Measurements from ENCODE around the gene CRISP1.

Gene CRISP1

DNA sequence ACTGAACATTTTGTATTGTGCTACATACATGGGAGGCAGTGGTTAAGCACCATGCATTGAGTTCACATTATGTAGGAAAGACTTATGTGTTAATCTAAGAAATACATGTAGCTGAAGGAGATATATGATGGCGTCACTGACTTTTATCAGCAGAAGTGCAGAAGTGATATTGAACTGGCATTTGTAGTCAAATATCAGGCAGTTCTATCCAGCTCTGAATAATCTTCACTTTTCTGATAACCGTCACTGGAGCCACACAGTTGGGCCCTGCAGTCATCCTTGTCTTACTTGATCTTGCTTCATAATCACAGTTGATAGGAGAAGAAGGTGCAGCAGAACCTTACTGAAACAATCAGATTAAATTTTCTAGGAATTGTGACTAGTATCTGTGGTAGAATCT, 26.4 kb downstream of the CRISP1 start:
- Histone ChIP-seq H3K4me3 (ENCODE audit: low read depth, low read length) (no peak overlapping the region), H3K4me1 (ENCODE audit: control insufficient read depth, insufficient read depth, low read length) (peaks cover 5% of the 10 kb centered on the region; the same call in 1 of the 2 replicates), H3K27ac (ENCODE audit: low read depth, low read length) (no peak overlapping the region), H3K36me3 (ENCODE audit: control insufficient read depth, insufficient read depth, low read length) (no peaks in the 10 kb centered on the region), H3K27me3 (ENCODE audit: control insufficient read depth, insufficient read depth, low read length) (no peaks in the 10 kb centered on the region), H3K9ac (ENCODE audit: low read depth, low read length) (no peak overlapping the region), H3K9me3 (ENCODE audit: control insufficient read depth, insufficient read depth, low read length) (no peaks in the 10 kb centered on the region)

DNA sequence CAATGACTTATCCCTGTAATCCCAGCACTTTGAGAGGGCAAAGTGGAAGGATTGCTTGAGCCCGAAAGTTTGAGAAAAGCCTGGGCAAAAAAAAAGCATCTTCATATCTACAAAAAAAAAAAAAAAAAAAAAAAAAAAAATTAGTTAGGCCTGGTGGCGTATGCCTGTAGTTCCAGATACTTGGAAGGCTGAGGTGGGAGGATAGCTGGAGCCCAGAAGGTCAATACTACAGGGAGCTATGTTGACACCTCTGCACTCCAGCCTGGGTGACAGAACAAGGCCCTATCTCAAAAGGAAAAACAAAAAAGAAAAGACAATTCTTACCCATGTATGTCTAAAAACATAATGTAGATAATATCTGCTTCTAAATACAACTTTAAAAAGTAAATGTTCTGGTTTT, 27.2 kb downstream of the CRISP1 start:
- H3K36me3 ChIP-seq (ENCODE audit: control insufficient read depth, insufficient read depth, low read length) = no peaks in the 10 kb centered on the region
- H3K27me3 ChIP-seq (ENCODE audit: control insufficient read depth, insufficient read depth, low read length) = no peaks in the 10 kb centered on the region
- no peak overlapping the region for H3K4me3 ChIP-seq (ENCODE audit: low read depth, low read length)
- H3K4me1 ChIP-seq (ENCODE audit: control insufficient read depth, insufficient read depth, low read length) = peaks cover 10% of the 10 kb centered on the region
- H3K9me3 ChIP-seq (ENCODE audit: control insufficient read depth, insufficient read depth, low read length) = no peaks in the 10 kb centered on the region
- H3K9ac ChIP-seq (ENCODE audit: low read depth, low read length) = no peak overlapping the region
- H3K27ac ChIP-seq (ENCODE audit: low read depth, low read length) = no peak overlapping the region

GRCh38 chr6:49835140-49835539, 31.2 kb downstream of the CRISP1 start:
- Histone ChIP-seq H3K9me3 (ENCODE audit: control insufficient read depth, insufficient read depth, low read length) (no peaks in the 10 kb centered on the region), H3K9ac (ENCODE audit: low read depth, low read length) (no peak overlapping the region), H3K27me3 (ENCODE audit: control insufficient read depth, insufficient read depth, low read length) (no peaks in the 10 kb centered on the region), H3K27ac (ENCODE audit: low read depth, low read length) (no peak overlapping the region), H3K36me3 (ENCODE audit: control insufficient read depth, insufficient read depth, low read length) (no peaks in the 10 kb centered on the region), H3K4me1 (ENCODE audit: control insufficient read depth, insufficient read depth, low read length) (peaks cover 29% of the 10 kb centered on the region), H3K4me3 (ENCODE audit: low read depth, low read length) (no peak overlapping the region)

DNA sequence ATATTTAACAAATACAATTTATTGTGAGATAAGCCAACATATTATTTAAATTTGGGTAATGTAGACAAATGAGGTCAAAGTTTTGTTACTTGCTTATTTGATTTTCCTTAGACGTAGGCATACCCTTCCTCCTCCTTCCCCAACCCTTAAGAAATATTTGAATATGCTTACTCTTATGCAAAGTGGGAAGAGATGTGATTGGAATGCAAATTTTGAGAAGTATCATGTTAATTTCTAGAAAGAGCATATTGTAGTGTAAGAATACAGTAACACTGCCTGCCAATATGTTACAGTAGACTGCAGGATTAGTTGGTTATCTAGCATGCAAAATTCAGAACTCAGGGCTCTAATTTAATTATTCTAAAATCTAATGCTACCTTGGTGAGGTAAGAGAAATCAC, 32.9 kb downstream of the CRISP1 start:
- Histone ChIP-seq H3K9ac (ENCODE audit: low read depth, low read length) (no peak overlapping the region), H3K4me1 (ENCODE audit: control insufficient read depth, insufficient read depth, low read length) (peaks cover 29% of the 10 kb centered on the region), H3K36me3 (ENCODE audit: control insufficient read depth, insufficient read depth, low read length) (no peaks in the 10 kb centered on the region), H3K27me3 (ENCODE audit: control insufficient read depth, insufficient read depth, low read length) (no peaks in the 10 kb centered on the region), H3K27ac (ENCODE audit: low read depth, low read length) (no peak overlapping the region), H3K9me3 (ENCODE audit: control insufficient read depth, insufficient read depth, low read length) (no peaks in the 10 kb centered on the region), H3K4me3 (ENCODE audit: low read depth, low read length) (peak overlapping the region; percentile 19; the same call in 1 of the 2 replicates)

GRCh38 chr6:49826743-49827406, 39.5 kb downstream of the CRISP1 start:
- Histone ChIP-seq H3K27ac (ENCODE audit: low read depth, low read length) (no peak overlapping the region), H3K27me3 (ENCODE audit: control insufficient read depth, insufficient read depth, low read length) (no peaks in the 10 kb centered on the region), H3K36me3 (ENCODE audit: control insufficient read depth, insufficient read depth, low read length) (no peaks in the 10 kb centered on the region), H3K4me3 (ENCODE audit: low read depth, low read length) (no peak overlapping the region), H3K4me1 (ENCODE audit: control insufficient read depth, insufficient read depth, low read length) (no peaks in the 10 kb centered on the region), H3K9me3 (ENCODE audit: control insufficient read depth, insufficient read depth, low read length) (no peaks in the 10 kb centered on the region), H3K9ac (ENCODE audit: low read depth, low read length) (no peak overlapping the region)

DNA sequence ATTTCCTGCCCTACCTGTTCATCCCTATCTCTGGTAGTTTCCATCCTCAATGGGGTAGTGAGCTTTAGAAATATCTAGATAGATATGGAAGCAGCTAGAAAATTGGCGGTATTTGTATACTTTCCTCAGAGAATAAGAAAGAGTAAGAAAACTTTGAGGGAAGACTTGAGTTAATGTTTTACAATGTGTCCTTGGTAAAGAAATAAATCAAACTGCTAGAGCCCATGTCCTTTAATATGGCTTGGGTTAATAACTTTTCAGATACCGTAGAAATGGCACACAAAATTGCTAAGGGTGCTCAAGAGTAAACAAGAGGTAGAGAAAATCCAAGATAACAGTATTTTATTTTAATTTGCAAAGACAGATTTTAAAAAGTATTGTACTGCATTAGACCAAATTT, 51.2 kb downstream of the CRISP1 start:
- H3K36me3 ChIP-seq (ENCODE audit: control insufficient read depth, insufficient read depth, low read length) = no peaks in the 10 kb centered on the region
- H3K9ac ChIP-seq (ENCODE audit: low read depth, low read length) = no peak overlapping the region
- H3K27me3 ChIP-seq (ENCODE audit: control insufficient read depth, insufficient read depth, low read length) = no peaks in the 10 kb centered on the region
- H3K4me1 ChIP-seq (ENCODE audit: control insufficient read depth, insufficient read depth, low read length) = no peaks in the 10 kb centered on the region
- no peaks in the 10 kb centered on the region for H3K9me3 ChIP-seq (ENCODE audit: control insufficient read depth, insufficient read depth, low read length)
- no peak overlapping the region for H3K4me3 ChIP-seq (ENCODE audit: low read depth, low read length)
- H3K27ac ChIP-seq (ENCODE audit: low read depth, low read length) = no peak overlapping the region

DNA sequence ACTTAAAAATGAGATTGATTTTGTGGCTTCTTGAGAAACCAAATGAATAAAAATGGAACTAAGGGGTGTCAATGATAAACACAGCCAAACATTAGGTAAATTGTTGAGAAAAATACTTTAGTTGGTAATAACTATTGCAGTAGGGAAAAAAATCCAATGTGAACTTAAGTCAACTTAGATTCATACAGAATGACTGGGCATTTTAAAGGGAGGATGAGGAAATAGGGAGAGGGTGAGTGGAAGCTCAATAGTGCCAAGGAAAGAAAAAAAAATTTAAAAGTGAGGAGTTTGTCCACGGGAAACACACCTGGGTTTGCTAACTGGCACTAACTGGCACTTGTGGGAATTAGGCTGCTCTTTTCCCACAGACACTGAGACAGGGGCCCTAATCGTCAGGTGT, 53.1 kb downstream of the CRISP1 start:
- no peaks in the 10 kb centered on the region for H3K36me3 ChIP-seq (ENCODE audit: control insufficient read depth, insufficient read depth, low read length)

DNA sequence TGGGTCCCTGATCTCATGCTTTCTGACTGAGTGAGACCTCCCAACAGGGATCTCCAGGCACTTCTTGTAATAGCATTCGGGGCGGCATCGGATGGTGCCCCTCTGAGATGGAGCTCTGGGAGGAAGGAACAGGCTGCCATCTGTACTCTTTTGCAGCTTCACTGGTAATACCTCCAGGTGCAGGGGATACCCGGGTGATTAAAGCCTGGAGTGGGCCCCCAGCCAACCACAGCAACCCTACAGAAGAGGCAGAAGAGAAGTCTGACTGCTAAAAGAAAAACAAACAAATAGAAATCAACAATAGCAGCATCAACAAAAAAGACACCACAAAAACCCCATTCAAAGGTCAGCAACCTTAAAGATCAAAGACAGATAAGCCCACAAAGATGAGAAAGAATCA, 60.2 kb downstream of the CRISP1 start:
- H3K9me3 ChIP-seq (ENCODE audit: control insufficient read depth, insufficient read depth, low read length) = no peaks in the 10 kb centered on the region
- no peak overlapping the region for H3K27ac ChIP-seq (ENCODE audit: low read depth, low read length)
- no peaks in the 10 kb centered on the region for H3K36me3 ChIP-seq (ENCODE audit: control insufficient read depth, insufficient read depth, low read length)
- no peak overlapping the region for H3K9ac ChIP-seq (ENCODE audit: low read depth, low read length)
- H3K4me1 ChIP-seq (ENCODE audit: control insufficient read depth, insufficient read depth, low read length) = no peaks in the 10 kb centered on the region
- H3K27me3 ChIP-seq (ENCODE audit: control insufficient read depth, insufficient read depth, low read length) = no peaks in the 10 kb centered on the region
- no peak overlapping the region for H3K4me3 ChIP-seq (ENCODE audit: low read depth, low read length)

More for the DNA sequence above, 53.1 kb downstream of the CRISP1 start:
- no peaks in the 10 kb centered on the region for H3K27me3 ChIP-seq (ENCODE audit: control insufficient read depth, insufficient read depth, low read length)
- H3K9ac ChIP-seq (ENCODE audit: low read depth, low read length) = no peak overlapping the region
- no peak overlapping the region for H3K27ac ChIP-seq (ENCODE audit: low read depth, low read length)
- H3K4me3 ChIP-seq (ENCODE audit: low read depth, low read length) = no peak overlapping the region
- H3K9me3 ChIP-seq (ENCODE audit: control insufficient read depth, insufficient read depth, low read length) = no peaks in the 10 kb centered on the region
- H3K4me1 ChIP-seq (ENCODE audit: control insufficient read depth, insufficient read depth, low read length) = no peaks in the 10 kb centered on the region

GRCh38 chr6:49805246-49805645, 61.1 kb downstream of the CRISP1 start:
- Histone ChIP-seq H3K4me3 (ENCODE audit: low read depth, low read length) (no peak overlapping the region), H3K36me3 (ENCODE audit: control insufficient read depth, insufficient read depth, low read length) (no peaks in the 10 kb centered on the region), H3K4me1 (ENCODE audit: control insufficient read depth, insufficient read depth, low read length) (no peaks in the 10 kb centered on the region), H3K27me3 (ENCODE audit: control insufficient read depth, insufficient read depth, low read length) (no peaks in the 10 kb centered on the region), H3K9me3 (ENCODE audit: control insufficient read depth, insufficient read depth, low read length) (no peaks in the 10 kb centered on the region), H3K27ac (ENCODE audit: low read depth, low read length) (no peak overlapping the region), H3K9ac (ENCODE audit: low read depth, low read length) (no peak overlapping the region)

DNA sequence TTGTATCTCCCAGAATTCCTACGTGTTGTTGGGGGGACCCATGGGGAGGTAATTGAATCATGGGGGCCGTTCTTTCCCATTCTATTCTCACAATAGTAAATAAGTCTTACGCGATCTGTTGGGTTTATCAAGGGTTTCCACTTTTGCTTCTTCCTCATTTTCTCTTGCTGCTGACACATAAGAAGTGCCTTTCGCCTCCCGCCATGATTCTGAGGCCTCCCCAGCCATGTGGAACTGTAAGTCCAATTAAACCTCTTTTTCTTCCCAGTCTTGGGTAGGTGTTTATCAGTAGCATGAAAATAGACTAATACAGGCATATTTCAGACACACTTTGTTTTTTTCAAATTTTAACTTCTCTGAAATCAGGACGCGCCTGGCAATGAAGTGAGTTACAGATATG, 64.8 kb downstream of the CRISP1 start:
- H3K27me3 ChIP-seq (ENCODE audit: control insufficient read depth, insufficient read depth, low read length) = no peaks in the 10 kb centered on the region
- H3K9me3 ChIP-seq (ENCODE audit: control insufficient read depth, insufficient read depth, low read length) = no peaks in the 10 kb centered on the region
- no peak overlapping the region for H3K9ac ChIP-seq (ENCODE audit: low read depth, low read length)
- no peaks in the 10 kb centered on the region for H3K36me3 ChIP-seq (ENCODE audit: control insufficient read depth, insufficient read depth, low read length)
- no peak overlapping the region for H3K4me3 ChIP-seq (ENCODE audit: low read depth, low read length)
- H3K4me1 ChIP-seq (ENCODE audit: control insufficient read depth, insufficient read depth, low read length) = no peaks in the 10 kb centered on the region
- no peak overlapping the region for H3K27ac ChIP-seq (ENCODE audit: low read depth, low read length)

GRCh38 chr6:49799090-49799489, 67.2 kb downstream of the CRISP1 start:
- Histone ChIP-seq H3K9ac (ENCODE audit: low read depth, low read length) (no peak overlapping the region), H3K27me3 (ENCODE audit: control insufficient read depth, insufficient read depth, low read length) (no peaks in the 10 kb centered on the region), H3K9me3 (ENCODE audit: control insufficient read depth, insufficient read depth, low read length) (no peaks in the 10 kb centered on the region), H3K4me1 (ENCODE audit: control insufficient read depth, insufficient read depth, low read length) (no peaks in the 10 kb centered on the region), H3K36me3 (ENCODE audit: control insufficient read depth, insufficient read depth, low read length) (no peaks in the 10 kb centered on the region), H3K4me3 (ENCODE audit: low read depth, low read length) (no peak overlapping the region), H3K27ac (ENCODE audit: low read depth, low read length) (no peak overlapping the region)

Measured in HUES48 (cell line).